DOHH2 (cell line): ENCODE results near the gene DOCK10.

Source experiments
- H3F3A ChIP-seq: fragments of 200-600 bp; sonication (generic), shearing (Covaris generic); 2 replicates; pipeline ENCODE4 v1.6.0; 2016; ENCODE audit warnings: antibody characterized with exemption, mild to moderate bottlenecking; ENCODE audit not compliant: control insufficient read depth, insufficient read depth
- H3K27ac ChIP-seq: fragments of 200-600 bp; sonication (generic); 2 replicates; pipeline ENCODE4 v1.5.1; 2014; ENCODE audit warnings: low read depth, mild to moderate bottlenecking, low read length, moderate library complexity
- H3K27me3 ChIP-seq: fragments of 200-600 bp; sonication (generic); 2 replicates; pipeline ENCODE4 v1.6.1; 2014; ENCODE audit warnings: mild to moderate bottlenecking, low read length, mixed read lengths; ENCODE audit not compliant: control insufficient read depth
- H3K36me3 ChIP-seq: fragments of 200-600 bp; sonication (generic); 2 replicates; pipeline ENCODE4 v1.6.1; 2014; ENCODE audit warnings: mild to moderate bottlenecking, low read length, moderate library complexity, mixed read lengths; ENCODE audit not compliant: control insufficient read depth
- H3K4me1 ChIP-seq: fragments of 200-600 bp; sonication (generic); 2 replicates; pipeline ENCODE4 v1.6.1; 2014; ENCODE audit warnings: mild to moderate bottlenecking, low read length, mixed read lengths; ENCODE audit not compliant: control insufficient read depth
- H3K4me2 ChIP-seq: fragments of 200-600 bp; sonication (generic); 2 replicates; pipeline ENCODE4 v1.6.0; 2014; ENCODE audit warnings: mild to moderate bottlenecking, low read length, moderate library complexity
- H3K4me3 ChIP-seq: fragments of 200-600 bp; sonication (generic); 2 replicates; pipeline ENCODE4 v1.5.1; 2014; ENCODE audit warnings: mild to moderate bottlenecking, low read length, mixed read lengths
- H3K79me2 ChIP-seq: fragments of 200-600 bp; sonication (generic); 2 replicates; pipeline ENCODE4 v1.6.1; 2014; ENCODE audit warnings: mild to moderate bottlenecking, low read length, mixed read lengths; ENCODE audit not compliant: control insufficient read depth
- H3K9me2 ChIP-seq: fragments of 200-600 bp; sonication (generic); replicated peaks from 2 replicates; pipeline ENCODE4 v1.6.1; 2014; ENCODE audit warnings: mild to moderate bottlenecking, low read length, mixed read lengths; ENCODE audit not compliant: control insufficient read depth
- H3K9me3 ChIP-seq: fragments of 200-600 bp; sonication (generic); 2 replicates; pipeline ENCODE4 v1.6.1; 2014; ENCODE audit warnings: antibody characterized with exemption, low read length, mixed read lengths; ENCODE audit not compliant: control insufficient read depth, insufficient read depth
- H4K20me1 ChIP-seq: fragments of 200-600 bp; sonication (generic); 2 replicates; pipeline ENCODE4 v1.6.0; 2014; ENCODE audit warnings: low read depth, mild to moderate bottlenecking, antibody characterized with exemption, low read length, moderate library complexity; ENCODE audit not compliant: control insufficient read depth, insufficient read depth
- EZH2phosphoT487 ChIP-seq: fragments of 200-600 bp; sonication (generic); IDR thresholded peaks from 2 replicates; pipeline ENCODE4 v1.6.1; 2017; ENCODE audit warnings: borderline replicate concordance, mild to moderate bottlenecking, antibody characterized with exemption, low read length, moderate library complexity, mixed read lengths
- TF ChIP-seq, protein P1 (sequence below): fragments of 200-600 bp; sonication (generic); IDR thresholded peaks from one replicate; pipeline ENCODE4 v1.5.1; 2014; ENCODE audit warnings: antibody characterized with exemption, mild to moderate bottlenecking, low read depth, low read length; ENCODE audit not compliant: poor library complexity, severe bottlenecking

Gene DOCK10

GRCh38 chr2:224861266-224861665 is 181.0 kb downstream of the DOCK10 start:
- H3K4me1 ChIP-seq: no peaks in the 10 kb centered on the region
- H3F3A ChIP-seq: no peaks in the 10 kb centered on the region
- no peaks in the 10 kb centered on the region for H3K9me3 ChIP-seq
- no peaks in the 10 kb centered on the region for H3K79me2 ChIP-seq
- H3K36me3 ChIP-seq: no peaks in the 10 kb centered on the region
- H3K27ac ChIP-seq: no peak overlapping the region
- no peaks in the 10 kb centered on the region for H4K20me1 ChIP-seq
- no peaks in the 10 kb centered on the region for H3K9me2 ChIP-seq
- TF ChIP-seq, protein P1, sequence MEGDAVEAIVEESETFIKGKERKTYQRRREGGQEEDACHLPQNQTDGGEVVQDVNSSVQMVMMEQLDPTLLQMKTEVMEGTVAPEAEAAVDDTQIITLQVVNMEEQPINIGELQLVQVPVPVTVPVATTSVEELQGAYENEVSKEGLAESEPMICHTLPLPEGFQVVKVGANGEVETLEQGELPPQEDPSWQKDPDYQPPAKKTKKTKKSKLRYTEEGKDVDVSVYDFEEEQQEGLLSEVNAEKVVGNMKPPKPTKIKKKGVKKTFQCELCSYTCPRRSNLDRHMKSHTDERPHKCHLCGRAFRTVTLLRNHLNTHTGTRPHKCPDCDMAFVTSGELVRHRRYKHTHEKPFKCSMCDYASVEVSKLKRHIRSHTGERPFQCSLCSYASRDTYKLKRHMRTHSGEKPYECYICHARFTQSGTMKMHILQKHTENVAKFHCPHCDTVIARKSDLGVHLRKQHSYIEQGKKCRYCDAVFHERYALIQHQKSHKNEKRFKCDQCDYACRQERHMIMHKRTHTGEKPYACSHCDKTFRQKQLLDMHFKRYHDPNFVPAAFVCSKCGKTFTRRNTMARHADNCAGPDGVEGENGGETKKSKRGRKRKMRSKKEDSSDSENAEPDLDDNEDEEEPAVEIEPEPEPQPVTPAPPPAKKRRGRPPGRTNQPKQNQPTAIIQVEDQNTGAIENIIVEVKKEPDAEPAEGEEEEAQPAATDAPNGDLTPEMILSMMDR: no peak
- H3K27me3 ChIP-seq: no peaks in the 10 kb centered on the region
- H3K4me3 ChIP-seq: no peak overlapping the region
- no peak overlapping the region for H3K4me2 ChIP-seq

GRCh38 chr2:224860786-224861185 is 181.5 kb downstream of the DOCK10 start:
- no peaks in the 10 kb centered on the region for H3K27me3 ChIP-seq

DNA sequence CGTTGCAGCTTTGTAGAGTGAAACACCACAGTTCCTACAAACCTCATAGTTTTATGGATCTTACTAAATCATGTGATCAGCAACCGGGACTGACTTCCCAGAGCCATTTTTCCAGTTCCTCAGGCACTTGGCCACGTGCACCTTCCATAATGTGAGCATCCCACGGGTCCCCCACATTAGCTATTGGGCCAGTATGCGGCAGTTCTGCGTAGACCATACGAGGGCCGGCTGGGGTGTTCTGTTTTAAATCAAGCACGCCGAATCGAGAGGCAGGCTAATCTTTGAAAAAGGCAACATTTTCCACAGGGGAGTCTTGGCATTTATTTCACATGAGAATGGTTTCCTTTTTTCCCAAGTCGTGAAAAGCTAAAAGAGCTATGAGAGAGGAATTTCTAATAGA is 190.5 kb downstream of the DOCK10 start:
- Histone ChIP-seq H3K4me2 (no peak overlapping the region), H3K9me3 (no peaks in the 10 kb centered on the region), H3K36me3 (no peaks in the 10 kb centered on the region), H3K27me3 (no peaks in the 10 kb centered on the region), H3K79me2 (no peaks in the 10 kb centered on the region), H3K27ac (no peak overlapping the region), H3K4me1 (no peaks in the 10 kb centered on the region), H3K9me2 (no peaks in the 10 kb centered on the region), H3F3A (no peaks in the 10 kb centered on the region), H3K4me3 (no peak overlapping the region), H4K20me1 (no peaks in the 10 kb centered on the region)
- no peak for TF ChIP-seq EZH2phosphoT487
- TF ChIP-seq, protein P1: no peak

More at GRCh38 chr2:224860786-224861185, 181.5 kb downstream of the DOCK10 start:
- no peaks in the 10 kb centered on the region for H3K79me2 ChIP-seq
- H3K36me3 ChIP-seq: no peaks in the 10 kb centered on the region
- no peak overlapping the region for H3K4me3 ChIP-seq
- H4K20me1 ChIP-seq: no peaks in the 10 kb centered on the region
- no peaks in the 10 kb centered on the region for H3K4me1 ChIP-seq
- no peak overlapping the region for H3K4me2 ChIP-seq
- no peaks in the 10 kb centered on the region for H3K9me2 ChIP-seq
- TF ChIP-seq, protein P1: no peak
- no peak for TF ChIP-seq EZH2phosphoT487
- H3K27ac ChIP-seq: no peak overlapping the region
- H3K9me3 ChIP-seq: no peaks in the 10 kb centered on the region
- no peaks in the 10 kb centered on the region for H3F3A ChIP-seq

- no peaks in the 10 kb centered on the region for H3F3A ChIP-seq
- no peak for TF ChIP-seq EZH2phosphoT487
- TF ChIP-seq, protein P1: no peak
- H3K9me2 ChIP-seq: no peaks in the 10 kb centered on the region
- H3K4me1 ChIP-seq: no peaks in the 10 kb centered on the region
- H3K4me2 ChIP-seq: no peak overlapping the region
- no peaks in the 10 kb centered on the region for H3K36me3 ChIP-seq
- no peaks in the 10 kb centered on the region for H3K79me2 ChIP-seq
- H3K27me3 ChIP-seq: no peaks in the 10 kb centered on the region
- no peak overlapping the region for H3K4me3 ChIP-seq
- H3K27ac ChIP-seq: no peak overlapping the region
- H4K20me1 ChIP-seq: no peaks in the 10 kb centered on the region
- no peaks in the 10 kb centered on the region for H3K9me3 ChIP-seq
Observed at GRCh38 chr2:224850081-224850480, 192.2 kb downstream of the DOCK10 start.
